B cell (primary cell): ENCODE results near the gene DCDC1. TPM values are rescaled to one million over a fixed set of nuclear protein-coding genes. Genes with fewer than 3 reads are reported as not detected.

Experiments
- ATAC-seq: fragments of 200-7000 bp; cut with Tn5 transposase; one replicate; pipeline ENCODE4 v1.10.0; 2021; ENCODE audit warnings: low read depth, mild to moderate bottlenecking, moderate number of reproducible peaks, moderate library complexity
- CTCF ChIA-PET: fragments of 350-600 bp; sonication (Branson Sonifier 250); formaldehyde crosslinking; loops from one replicate; lab custom pipeline; 2021; ENCODE audit warnings: antibody characterized with exemption, inconsistent platforms; lab: Charles Lee
- POLR2A ChIA-PET: fragments of 350-600 bp; sonication (Branson Sonifier 250); formaldehyde crosslinking; loops from one replicate; lab custom pipeline; 2021; ENCODE audit warnings: antibody characterized with exemption; lab: Charles Lee
- DNase-seq: peaks from one replicate; pipeline ENCODE4 v3.0.0; 2013
- H2AFZ ChIP-seq: 2 replicates; pipeline ENCODE4 v1.6.1; 2012; ENCODE audit warnings: mild to moderate bottlenecking, low read depth, low read length; ENCODE audit not compliant: insufficient read depth, poor library complexity, severe bottlenecking
- H3K27ac ChIP-seq, 2 donors: 1 replicate in 1 of 2; 2 replicates in 1 of 2; pipeline ENCODE4 v1.5.1; 2012 to 2013; ENCODE audit warnings: low read length in 2 of 2, mild to moderate bottlenecking in 2 of 2, moderate library complexity in 1 of 2
- H3K27me3 ChIP-seq, 4 experiments: fragments of 200-600 bp in 1 of 4; sonication (generic) in 1 of 4; replicated peaks in 1 of 4; 1 replicate in 2 of 4; 2 replicates in 2 of 4; pipeline versions ENCODE4 v1.6.1 to v1.7.0; 2013 to 2016; ENCODE audit warnings: low read length in 3 of 4, mild to moderate bottlenecking in 2 of 4, mixed read lengths in 1 of 4, moderate library complexity in 1 of 4; ENCODE audit not compliant: insufficient read depth in 4 of 4, control insufficient read depth in 3 of 4; ENCODE audit errors: control extremely low read depth in 1 of 4
- H3K36me3 ChIP-seq, 2 experiments: replicated peaks in 1 of 2; 1 replicate in 1 of 2; 2 replicates in 1 of 2; pipeline versions ENCODE4 v1.6.1 to v1.7.1; 2013; ENCODE audit warnings: low read length in 1 of 2; ENCODE audit not compliant: insufficient read depth in 2 of 2, control insufficient read depth in 1 of 2; ENCODE audit errors: control extremely low read depth in 1 of 2, extremely low read depth in 1 of 2
- H3K4me1 ChIP-seq, 2 donors: fragments of 200-600 bp in 1 of 2; sonication (generic) in 1 of 2; 1 replicate in 1 of 2; 2 replicates in 1 of 2; pipeline versions ENCODE4 v1.5.1 to v1.6.1; 2013 to 2017; ENCODE audit warnings: low read length in 2 of 2; ENCODE audit not compliant: control insufficient read depth in 2 of 2, insufficient read depth in 2 of 2
- H3K4me2 ChIP-seq: replicated peaks from 2 replicates; pipeline ENCODE3; 2012; ENCODE audit warnings: mild to moderate bottlenecking, low read depth, low read length; ENCODE audit not compliant: poor library complexity, severe bottlenecking
- H3K4me3 ChIP-seq, 5 experiments: fragments of 200-600 bp in 1 of 5; sonication (generic) in 1 of 5; 1 replicate in 3 of 5; 2 replicates in 2 of 5; pipeline versions ENCODE4 v1.5.1 to v1.7.0; 2011 to 2016; ENCODE audit warnings: low read length in 4 of 5, mild to moderate bottlenecking in 4 of 5, low read depth in 2 of 5, control low read depth in 1 of 5, moderate library complexity in 1 of 5; ENCODE audit not compliant: insufficient read depth in 1 of 5; ENCODE audit errors: control extremely low read depth in 1 of 5, extremely low read depth in 1 of 5
- H3K79me2 ChIP-seq: fragments of 200-600 bp; sonication (generic); one replicate; pipeline ENCODE4 v1.6.0; 2016; ENCODE audit warnings: low read length; ENCODE audit not compliant: control insufficient read depth, insufficient read depth
- H3K9ac ChIP-seq: fragments of 200-600 bp; sonication (generic); 2 replicates; pipeline ENCODE4 v1.6.1; 2017; ENCODE audit warnings: mild to moderate bottlenecking, low read length, moderate library complexity
- H3K9me3 ChIP-seq, 3 donors: one replicate each; pipeline versions ENCODE4 v1.6.1 to v1.7.1; 2013; ENCODE audit warnings: low read length in 2 of 3; ENCODE audit not compliant: control insufficient read depth in 2 of 3, insufficient read depth in 1 of 3; ENCODE audit errors: control extremely low read depth in 1 of 3
- H4K20me1 ChIP-seq: 2 replicates; pipeline ENCODE4 v1.6.0; 2012; ENCODE audit warnings: mild to moderate bottlenecking, low read length; ENCODE audit not compliant: insufficient read depth, control insufficient read depth, poor library complexity, severe bottlenecking
- H3K27ac Mint-ChIP-seq: one replicate; pipeline ENCODE4 v1.8.0; 2021; ENCODE audit warnings: mixed read lengths
- H3K27me3 Mint-ChIP-seq: one replicate; pipeline ENCODE4 v1.8.0; 2021; ENCODE audit warnings: mixed read lengths
- H3K4me1 Mint-ChIP-seq: one replicate; pipeline ENCODE4 v1.8.0; 2021; ENCODE audit warnings: mixed read lengths
- H3K4me3 Mint-ChIP-seq: one replicate; pipeline ENCODE4 v1.8.0; 2021; ENCODE audit warnings: mixed read lengths
- H3K9me3 Mint-ChIP-seq: one replicate; pipeline ENCODE4 v1.8.0; 2022; ENCODE audit warnings: mixed read lengths; ENCODE audit not compliant: insufficient read depth
- EZH2 ChIP-seq: IDR thresholded peaks from 2 replicates; pipeline ENCODE4 v1.6.1; 2012; ENCODE audit warnings: borderline replicate concordance, low read depth, mild to moderate bottlenecking, moderate library complexity, low read length; ENCODE audit not compliant: insufficient read depth, poor library complexity, severe bottlenecking
- WGBS: methylation state at CpG from one replicate; pipeline ENCODE4 v1.1.5; 2013; ENCODE audit warnings: missing lambda C conversion rate; ENCODE audit not compliant: insufficient coverage; 5-methylcytosine and 5-hydroxymethylcytosine counted together
- intact Hi-C: fragments of 100-400 bp; cut with micrococcal nuclease; formaldehyde crosslinking; loops from one replicate; pipeline ENCODE4 v1.10.0; 2022
- polyA plus RNA-seq: library from polyadenylated mRNA; depleted of rRNA; stranded (reverse); fragments of >200 nt; gene quantifications from 2 replicates; pipeline ENCODE4 v1.2.3, GENCODE V29; 2012
- total RNA-seq, 2 donors: library from RNA; stranded (reverse); fragments of 120-200 nt in 1 of 2; gene quantifications; 1 replicate in 1 of 2; 2 replicates in 1 of 2; pipeline versions ENCODE4 v1.2.3 to v1.2.4, GENCODE V29; 2013 to 2022
- TF ChIP-seq, protein P1 (sequence below): fragments of 200-600 bp; IDR thresholded peaks from one replicate; pipeline ENCODE4 v1.8.0; 2022; ENCODE audit warnings: antibody characterized with exemption, mild to moderate bottlenecking

The DCDC1 gene
- total and polyA plus RNA-seq, 2 donors (not counting 1 experiment from before 2014, with no cell fraction given) = not detected

DNA sequence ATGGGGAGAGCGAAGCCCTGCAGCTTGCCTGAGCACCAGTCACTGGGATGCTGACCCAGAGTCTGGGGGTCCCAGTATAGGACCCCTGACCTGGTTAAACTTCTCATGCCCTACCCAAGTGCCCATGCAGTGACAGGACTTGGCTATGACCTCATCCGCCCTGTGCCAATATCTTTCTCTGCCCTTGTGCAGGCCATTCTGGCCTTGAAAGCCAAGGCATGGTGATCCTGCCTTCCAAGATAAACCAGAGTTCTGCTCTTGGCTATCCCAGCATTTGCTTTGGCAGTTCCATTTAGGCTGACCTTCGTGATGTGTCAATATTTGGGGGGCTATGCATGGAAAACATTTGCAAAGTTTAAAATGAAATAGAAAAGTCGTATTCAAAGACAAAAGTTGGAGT is 542.6 kb downstream of the DCDC1 start:
- no peak for DNase-seq
- no peak overlapping the region for H3K4me2 ChIP-seq
- no peaks in the 10 kb centered on the region for H3K79me2 ChIP-seq
- no peak overlapping the region for H3K27ac ChIP-seq
- TF ChIP-seq, protein P1, sequence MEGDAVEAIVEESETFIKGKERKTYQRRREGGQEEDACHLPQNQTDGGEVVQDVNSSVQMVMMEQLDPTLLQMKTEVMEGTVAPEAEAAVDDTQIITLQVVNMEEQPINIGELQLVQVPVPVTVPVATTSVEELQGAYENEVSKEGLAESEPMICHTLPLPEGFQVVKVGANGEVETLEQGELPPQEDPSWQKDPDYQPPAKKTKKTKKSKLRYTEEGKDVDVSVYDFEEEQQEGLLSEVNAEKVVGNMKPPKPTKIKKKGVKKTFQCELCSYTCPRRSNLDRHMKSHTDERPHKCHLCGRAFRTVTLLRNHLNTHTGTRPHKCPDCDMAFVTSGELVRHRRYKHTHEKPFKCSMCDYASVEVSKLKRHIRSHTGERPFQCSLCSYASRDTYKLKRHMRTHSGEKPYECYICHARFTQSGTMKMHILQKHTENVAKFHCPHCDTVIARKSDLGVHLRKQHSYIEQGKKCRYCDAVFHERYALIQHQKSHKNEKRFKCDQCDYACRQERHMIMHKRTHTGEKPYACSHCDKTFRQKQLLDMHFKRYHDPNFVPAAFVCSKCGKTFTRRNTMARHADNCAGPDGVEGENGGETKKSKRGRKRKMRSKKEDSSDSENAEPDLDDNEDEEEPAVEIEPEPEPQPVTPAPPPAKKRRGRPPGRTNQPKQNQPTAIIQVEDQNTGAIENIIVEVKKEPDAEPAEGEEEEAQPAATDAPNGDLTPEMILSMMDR = no peak
- no peak for TF ChIP-seq EZH2
- no peak overlapping the region for H3K4me3 ChIP-seq
- H3K27me3 ChIP-seq = no peaks in the 10 kb centered on the region
- no peak overlapping the region for H2AFZ ChIP-seq
- H3K9me3 ChIP-seq = no peaks in the 10 kb centered on the region
- ChIA-PET CTCF (no interaction called here), POLR2A (no interaction called here)
- 86% methylated on average over 4 of the region's 4 CpGs for WGBS
- H3K4me1 ChIP-seq = no peaks in the 10 kb centered on the region
- no peak overlapping the region for H3K4me3 Mint-ChIP-seq
- H3K4me1 Mint-ChIP-seq = no peaks in the 10 kb centered on the region
- no peaks in the 10 kb centered on the region for H3K36me3 ChIP-seq
- H3K27me3 Mint-ChIP-seq = peaks cover 3% of the 10 kb centered on the region
- intact Hi-C loops = no loop called here
- H3K27ac Mint-ChIP-seq = no peak overlapping the region
- H3K9ac ChIP-seq = no peak overlapping the region
- H4K20me1 ChIP-seq = no peaks in the 10 kb centered on the region
- no peak for ATAC-seq
- no peaks in the 10 kb centered on the region for H3K9me3 Mint-ChIP-seq

DNA sequence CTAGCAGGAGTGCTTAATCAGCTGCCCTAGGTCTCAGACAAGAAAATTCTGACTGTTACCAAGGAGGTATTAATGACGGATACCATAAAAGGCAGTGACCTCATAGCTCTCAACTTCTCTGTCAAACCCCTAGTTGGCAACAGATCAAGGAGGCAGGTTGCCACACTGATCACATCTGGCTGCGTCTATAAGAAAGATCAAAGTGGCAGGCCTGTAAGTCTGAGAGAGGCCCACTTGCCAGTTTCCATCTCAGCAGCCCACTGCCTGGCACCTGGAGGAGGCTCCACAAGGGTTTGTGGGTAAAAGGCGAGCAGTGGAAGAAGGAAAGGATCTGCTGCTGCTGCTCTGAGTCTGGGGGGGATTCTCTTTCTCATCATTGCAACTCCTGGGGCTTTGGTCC is 543.8 kb downstream of the DCDC1 start:
- Mint-ChIP-seq H3K27me3 (peaks cover under 1% of the 10 kb centered on the region), H3K4me3 (no peak overlapping the region), H3K4me1 (no peaks in the 10 kb centered on the region), H3K9me3 (no peaks in the 10 kb centered on the region), H3K27ac (no peak overlapping the region)
- no peak overlapping the region for H3K9ac ChIP-seq
- no peak overlapping the region for H3K4me2 ChIP-seq
- H3K4me3 ChIP-seq = no peak overlapping the region
- H4K20me1 ChIP-seq = no peaks in the 10 kb centered on the region
- H3K9me3 ChIP-seq = no peaks in the 10 kb centered on the region
- WGBS = 95% methylated on average over 2 of the region's 3 CpGs
- ChIA-PET CTCF (no interaction called here), POLR2A (no interaction called here)
- intact Hi-C loops = no loop called here
- no peaks in the 10 kb centered on the region for H3K79me2 ChIP-seq
- H2AFZ ChIP-seq = no peak overlapping the region
- no peaks in the 10 kb centered on the region for H3K36me3 ChIP-seq
- ATAC-seq (no peak), DNase-seq (no peak)
- no peak overlapping the region for H3K27ac ChIP-seq
- no peaks in the 10 kb centered on the region for H3K4me1 ChIP-seq
- TF ChIP-seq EZH2 = no peak
- TF ChIP-seq, protein P1 = no peak
- H3K27me3 ChIP-seq = no peaks in the 10 kb centered on the region
